Measurements from ENCODE around the gene CACNA1C. TPM values are rescaled to one million over a fixed set of nuclear protein-coding genes. Genes with fewer than 3 reads are reported as not detected.

The CACNA1C gene
- polyA plus RNA-seq, 1 of the 3 experiments (the other 2 are of a cell fraction) = 1.5 TPM

GRCh38 chr12:2387103-2387834 is 334.5 kb downstream of the CACNA1C start (continued):
- TF ChIP-seq ZBTB33 (IDR thresholded peaks at IDR 0.05; ENCODE audit: borderline replicate concordance, low read depth) = no peak
- TF ChIP-seq EZH2phosphoT487 (IDR thresholded peaks at IDR 0.05; ENCODE audit: borderline replicate concordance, low read depth) = no peak

- POLR2A ChIA-PET = no interaction called here
- 59% methylated on average over 5 of the region's 5 CpGs for WGBS (ENCODE audit: low lambda C conversion rate)
- H3K4me3 ChIP-seq (ENCODE audit: low read depth in 2 of 2, low read length in 1 of 2) = no peak overlapping the region
- no peak overlapping the region for H3K9ac ChIP-seq
- CTCF ChIA-PET = interaction anchor here (2.0 kb wide), 1 partner anchor 194 kb away, joined by 7 read pairs; no protein-coding TSS in a partner anchor
- H3K36me3 ChIP-seq (replicated peaks in 1 of 2; ENCODE audit: control insufficient read depth in 1 of 2, insufficient read depth in 2 of 2, low read length in 1 of 2) = no peaks in the 10 kb centered on the region
- H3K79me2 ChIP-seq (ENCODE audit: insufficient read depth) = no peaks in the 10 kb centered on the region
- H3K9me3 ChIP-seq = no peaks in the 10 kb centered on the region
- no peak overlapping the region for H3K27ac ChIP-seq (ENCODE audit: low read depth in 2 of 2, low read length in 1 of 2)
- no peak for DNase-seq
- no peak for TF ChIP-seq MEF2A (IDR thresholded peaks at IDR 0.05; ENCODE audit: borderline replicate concordance, low read depth)
- peak; percentile 14; the same call in 1 of the 2 replicates for TF ChIP-seq TCF12 (IDR thresholded peaks at IDR 0.05)
- no peak overlapping the region for H3K4me2 ChIP-seq
- no peaks in the 10 kb centered on the region for H4K20me1 ChIP-seq (ENCODE audit: insufficient read depth)
- no peaks in the 10 kb centered on the region for H3K9me2 ChIP-seq
- no peaks in the 10 kb centered on the region for H3F3A ChIP-seq (replicated peaks; ENCODE audit: insufficient read depth)
- H3K4me1 ChIP-seq (ENCODE audit: control insufficient read depth in 1 of 2, insufficient read depth in 2 of 2, low read depth in 1 of 2, low read length in 1 of 2) = peaks cover 2 to 21% of the 10 kb centered on the region in 2 experiments; a peak in 2 of 4 replicates
- H2AFZ ChIP-seq (ENCODE audit: low read depth) = no peak overlapping the region
- H3K27me3 ChIP-seq (ENCODE audit: insufficient read depth) = no peaks in the 10 kb centered on the region
Observed at GRCh38 chr12:2389079-2389790, 336.4 kb downstream of the CACNA1C start.

- Histone ChIP-seq H3K9ac (no peak overlapping the region), H3K27ac (ENCODE audit: low read depth in 2 of 2, low read length in 1 of 2) (no peak overlapping the region), H3K9me3 (no peaks in the 10 kb centered on the region), H3K4me3 (ENCODE audit: low read depth in 2 of 2, low read length in 1 of 2) (no peak overlapping the region), H2AFZ (ENCODE audit: low read depth) (no peak overlapping the region), H3K36me3 (replicated peaks in 1 of 2; ENCODE audit: control insufficient read depth in 1 of 2, insufficient read depth in 2 of 2, low read length in 1 of 2) (no peaks in the 10 kb centered on the region), H3K9me2 (no peaks in the 10 kb centered on the region), H3K79me2 (ENCODE audit: insufficient read depth) (no peaks in the 10 kb centered on the region), H3F3A (replicated peaks; ENCODE audit: insufficient read depth) (no peaks in the 10 kb centered on the region), H3K27me3 (ENCODE audit: insufficient read depth) (no peaks in the 10 kb centered on the region), H4K20me1 (ENCODE audit: insufficient read depth) (no peaks in the 10 kb centered on the region), H3K4me2 (no peak overlapping the region), H3K4me1 (ENCODE audit: control insufficient read depth in 1 of 2, insufficient read depth in 2 of 2, low read depth in 1 of 2, low read length in 1 of 2) (peaks cover 2 to 13% of the 10 kb centered on the region in 2 experiments; a peak in 1 of 4 replicates)
- no peak for DNase-seq
- CTCF ChIA-PET = interaction anchor here (2.0 to 5.7 kb wide), 2 partner anchors 13 to 193 kb away, joined by 7 to 31 read pairs; no protein-coding TSS in a partner anchor
- WGBS (ENCODE audit: low lambda C conversion rate) = 55% methylated on average over 4 of the region's 4 CpGs
- POLR2A ChIA-PET = no interaction called here
- TF ChIP-seq SIN3A (IDR thresholded peaks at IDR 0.05; ENCODE audit: borderline replicate concordance, low read depth, low read length) (no peak), RFX5 (IDR thresholded peaks at IDR 0.05; ENCODE audit: low read length) (no peak), SMC3 (IDR thresholded peaks at IDR 0.05; ENCODE audit: low read depth, low read length) (no peak), RXRA (IDR thresholded peaks at IDR 0.05; ENCODE audit: borderline replicate concordance, low read depth) (no peak), EZH2phosphoT487 (IDR thresholded peaks at IDR 0.05; ENCODE audit: borderline replicate concordance, low read depth) (no peak), RAD21 (IDR thresholded peaks at IDR 0.05; ENCODE audit: low read length) (no peak), JUND (IDR thresholded peaks at IDR 0.05) (no peak), TEAD4 (IDR thresholded peaks at IDR 0.05; ENCODE audit: borderline replicate concordance, insufficient read depth) (no peak), EP300 (IDR thresholded peaks at IDR 0.05; ENCODE audit: borderline replicate concordance in 1 of 2, low read depth in 1 of 2, low read length in 1 of 2) (no peak), TCF12 (IDR thresholded peaks at IDR 0.05) (no peak), CTCF (IDR thresholded peaks at IDR 0.05) (no peak), RCOR1 (IDR thresholded peaks at IDR 0.05; ENCODE audit: low read length) (no peak), MAX (IDR thresholded peaks at IDR 0.05; ENCODE audit: low read depth) (no peak), IRF3 (IDR thresholded peaks at IDR 0.05; ENCODE audit: low read depth, low read length) (no peak), USF2 (IDR thresholded peaks at IDR 0.05; ENCODE audit: borderline replicate concordance, low read depth, low read length) (no peak)
Observed at GRCh38 chr12:2390133-2390532, 337.3 kb downstream of the CACNA1C start.
